Endothelial cell of umbilical vein (primary cell): ENCODE measurements around the gene ACVR1C. TPM values are rescaled to one million over a fixed set of nuclear protein-coding genes. Genes with fewer than 3 reads are reported as not detected.

Source experiments
- BruUV-seq: library from RNA; stranded (reverse); fragments of 400-500 nt; replicated peaks from 2 replicates; lab custom pipeline; 2021; lab: Mats Ljungman, UMichigan
- CTCF ChIA-PET: fragments of 300-600, 350-600 bp; sonication (Branson Sonifier 250); formaldehyde crosslinking; loops from one replicate; lab custom pipeline; 2021; ENCODE audit warnings: antibody characterized with exemption, inconsistent platforms; lab: Charles Lee
- POLR2A ChIA-PET: fragments of 300-600, 350-600 bp; sonication (Branson Sonifier 250); formaldehyde crosslinking; loops from one replicate; lab custom pipeline; 2021; ENCODE audit warnings: antibody characterized with exemption, inconsistent platforms; lab: Charles Lee
- DNase-seq: peaks from one replicate; pipeline ENCODE4 v3.0.0-alpha.2; 2011; ENCODE audit warnings: low read depth, low spot score
- FAIRE-seq: peaks from 2 replicates; lab custom pipeline; 2011; peaks lifted over from hg19 to GRCh38; lab: Jason Lieb, UNC
- H2AFZ ChIP-seq: 2 replicates; pipeline ENCODE4 v1.6.0; 2012; ENCODE audit warnings: low read depth, low read length, control low read depth, inconsistent platforms
- H3K27ac ChIP-seq: 2 replicates; pipeline ENCODE4 v1.5.1; 2011; ENCODE audit warnings: low read depth, mild to moderate bottlenecking, control low read depth, low read length, moderate library complexity; ENCODE audit not compliant: insufficient read depth
- H3K27me3 ChIP-seq, 2 experiments: 2 replicates each; pipeline versions ENCODE4 v1.6.0 to v1.6.1; 2011; ENCODE audit warnings: low read length in 2 of 2, mixed read lengths in 1 of 2; ENCODE audit not compliant: control insufficient read depth in 2 of 2, insufficient read depth in 2 of 2
- H3K36me3 ChIP-seq, 2 experiments: 2 replicates in 1 of 2; 3 replicates in 1 of 2; pipeline ENCODE4 v1.5.1; 2011; ENCODE audit warnings: low read length in 2 of 2, mild to moderate bottlenecking in 1 of 2, moderate library complexity in 1 of 2; ENCODE audit not compliant: control insufficient read depth in 2 of 2, insufficient read depth in 2 of 2; ENCODE audit errors: extremely low read depth in 1 of 2
- H3K4me1 ChIP-seq: 3 replicates; pipeline ENCODE4 v1.5.1; 2011; ENCODE audit warnings: mild to moderate bottlenecking, low read length; ENCODE audit not compliant: control insufficient read depth, insufficient read depth; ENCODE audit errors: extremely low read depth
- H3K4me2 ChIP-seq: 2 replicates; pipeline ENCODE4 v1.6.1; 2011; ENCODE audit warnings: low read length, control low read depth, mixed read lengths; ENCODE audit not compliant: insufficient read depth
- H3K4me3 ChIP-seq, 3 experiments: fragments of 200-600 bp in 1 of 3; sonication (generic), shearing (Covaris generic) in 1 of 3; replicated peaks in 1 of 3; 2 replicates each; pipeline ENCODE4 v1.5.1; 2011 to 2016; ENCODE audit warnings: control low read depth in 3 of 3, low read length in 3 of 3, mild to moderate bottlenecking in 2 of 3, inconsistent platforms in 1 of 3, low read depth in 1 of 3, moderate library complexity in 1 of 3; ENCODE audit not compliant: insufficient read depth in 1 of 3
- H3K79me2 ChIP-seq: 2 replicates; pipeline ENCODE4 v1.6.0; 2012; ENCODE audit warnings: low read length, inconsistent platforms; ENCODE audit not compliant: control insufficient read depth, insufficient read depth
- H3K9ac ChIP-seq: replicated peaks from 2 replicates; pipeline ENCODE3; 2011; ENCODE audit warnings: low read length, control low read depth; ENCODE audit not compliant: insufficient read depth; ENCODE audit errors: extremely low read depth
- H3K9me1 ChIP-seq: replicated peaks from 3 replicates; pipeline ENCODE4 v1.6.0; 2011; ENCODE audit warnings: mild to moderate bottlenecking, low read length; ENCODE audit not compliant: control insufficient read depth, insufficient read depth; ENCODE audit errors: extremely low read depth
- H3K9me3 ChIP-seq: replicated peaks from 2 replicates; pipeline ENCODE4 v1.5.1; 2012; ENCODE audit warnings: low read length, inconsistent platforms; ENCODE audit not compliant: control insufficient read depth, insufficient read depth
- H4K20me1 ChIP-seq: replicated peaks from 2 replicates; pipeline ENCODE3; 2011; ENCODE audit warnings: mild to moderate bottlenecking, low read length; ENCODE audit not compliant: control insufficient read depth, insufficient read depth; ENCODE audit errors: extremely low read depth
- CTCF ChIP-seq, 2 donors: IDR thresholded peaks; 1 replicate in 1 of 2; 2 replicates in 1 of 2; pipeline ENCODE4 v1.5.1; 2011; ENCODE audit warnings: low read length in 2 of 2, mild to moderate bottlenecking in 2 of 2, moderate library complexity in 2 of 2, control low read depth in 1 of 2, inconsistent platforms in 1 of 2, low read depth in 1 of 2; ENCODE audit not compliant: insufficient read depth in 1 of 2; ENCODE audit errors: extremely low read depth in 1 of 2
- EZH2 ChIP-seq: IDR thresholded peaks from 2 replicates; pipeline ENCODE4 v1.6.1; 2012; ENCODE audit warnings: borderline replicate concordance, low read depth, mild to moderate bottlenecking, moderate library complexity, low read length, inconsistent platforms; ENCODE audit not compliant: severe bottlenecking
- FOS ChIP-seq: IDR thresholded peaks from 2 replicates; pipeline ENCODE4 v1.6.1; 2011; ENCODE audit warnings: mild to moderate bottlenecking, low read length, moderate library complexity, borderline replicate concordance; ENCODE audit not compliant: insufficient read depth
- GATA2 ChIP-seq: IDR thresholded peaks from 2 replicates; pipeline ENCODE4 v1.7.0; 2011; ENCODE audit warnings: low read depth, mild to moderate bottlenecking, moderate library complexity, mixed read lengths, low read length; ENCODE audit not compliant: insufficient read length, insufficient read depth
- JUN ChIP-seq: IDR thresholded peaks from 2 replicates; pipeline ENCODE4 v1.6.1; 2011; ENCODE audit warnings: borderline replicate concordance, low read depth; ENCODE audit not compliant: insufficient read length, insufficient read depth
- MAX ChIP-seq: IDR thresholded peaks from 2 replicates; pipeline ENCODE4 v1.6.1; 2011; ENCODE audit not compliant: insufficient read depth, insufficient read length
- MYC ChIP-seq: IDR thresholded peaks from one replicate; pipeline ENCODE4 v1.6.1; 2011; ENCODE audit warnings: mild to moderate bottlenecking, low read depth, low read length
- POLR2A ChIP-seq: IDR thresholded peaks from 2 replicates; pipeline ENCODE4 v1.6.1; 2012; ENCODE audit warnings: low read depth, mild to moderate bottlenecking, control low read depth, low read length
- POLR2AphosphoS5 ChIP-seq: IDR thresholded peaks from 2 replicates; pipeline ENCODE4 v1.6.1; 2012; ENCODE audit warnings: low read depth, mild to moderate bottlenecking, control low read depth, low read length, moderate library complexity; ENCODE audit not compliant: insufficient read depth
- dilution Hi-C: fragments of 300-500 bp; cut with MboI; formaldehyde crosslinking; loops from one replicate; pipeline ENCODE4 v1.15.0; 2019; ENCODE audit warnings: low sequenced_read_pairs; ENCODE audit not compliant: extremely low pct_ligation_motif_present
- intact Hi-C: fragments of 100-400 bp; cut with micrococcal nuclease; formaldehyde crosslinking; loops from one replicate; pipeline ENCODE4 v1.10.0; 2022
- polyA plus RNA-seq, 4 experiments: library from polyadenylated mRNA; depleted of rRNA in 3 of 4; stranded (reverse) in 3 of 4; unstranded in 1 of 4; fragments of >200 nt; gene quantifications; 2 replicates each; pipeline versions ENCODE4 v1.2.1 to v1.2.3, GENCODE V29; 2011 to 2012; ENCODE audit warnings: missing spikeins in 1 of 4
- total RNA-seq: library from RNA; stranded (reverse); gene quantifications from 2 replicates; pipeline ENCODE4 v1.2.3, GENCODE V29; 2021

Gene ACVR1C
- total and polyA plus RNA-seq, 2 donors (not counting 3 experiments of a cell fraction or from before 2014, with no cell fraction given) = not detected

GRCh38 chr2:157528963-157529751, 99.5 kb downstream of the ACVR1C start:
- Histone ChIP-seq H3K9me3 (no peaks in the 10 kb centered on the region), H3K27me3 (peaks cover 0 to 2% of the 10 kb centered on the region in 2 experiments), H3K4me2 (no peak overlapping the region), H2AFZ (no peak overlapping the region), H3K4me1 (no peaks in the 10 kb centered on the region), H3K9ac (no peak overlapping the region), H3K79me2 (no peaks in the 10 kb centered on the region), H3K36me3 (no peaks in the 10 kb centered on the region), H3K27ac (no peak overlapping the region), H3K9me1 (no peaks in the 10 kb centered on the region), H4K20me1 (no peaks in the 10 kb centered on the region), H3K4me3 (no peak overlapping the region)
- no TSS peak for BruUV-seq
- no peak for TF ChIP-seq FOS
- no peak for TF ChIP-seq GATA2
- TF ChIP-seq MYC = no peak
- no peak for TF ChIP-seq JUN
- no peak for TF ChIP-seq POLR2AphosphoS5
- no peak for TF ChIP-seq MAX
- no peak for TF ChIP-seq POLR2A
- TF ChIP-seq CTCF (IDR thresholded peaks at IDR 0.05; ENCODE audit: extremely low read depth in 1 of 2, insufficient read depth in 1 of 2, low read depth in 1 of 2, low read length in 2 of 2) = no peak
- TF ChIP-seq EZH2 = no peak
- FAIRE-seq (no peak), DNase-seq (no peak)
- ChIA-PET POLR2A (no interaction called here), CTCF (interaction anchor here (1.8 kb wide), 1 partner anchor 16 kb away, joined by 6 read pairs; no protein-coding TSS in a partner anchor)
- intact Hi-C loops (no loop called here), dilution Hi-C loops (no loop called here)
